OCI-LY3 (cell line): ENCODE results near the gene ATP2C2.

Source experiments
- EZH2phosphoT487 ChIP-seq: fragments of 200-600 bp; shearing (Covaris generic); IDR thresholded peaks from 2 replicates; pipeline ENCODE4 v1.6.1; 2018; ENCODE audit warnings: antibody characterized with exemption, mixed run types, low read depth
- TF ChIP-seq, protein P1 (sequence below): fragments of 200-600, 300-600 bp; sonication (generic); IDR thresholded peaks from 2 replicates; pipeline ENCODE4 v1.5.1; 2014; ENCODE audit warnings: antibody characterized with exemption, low read length, low read depth

DNA sequence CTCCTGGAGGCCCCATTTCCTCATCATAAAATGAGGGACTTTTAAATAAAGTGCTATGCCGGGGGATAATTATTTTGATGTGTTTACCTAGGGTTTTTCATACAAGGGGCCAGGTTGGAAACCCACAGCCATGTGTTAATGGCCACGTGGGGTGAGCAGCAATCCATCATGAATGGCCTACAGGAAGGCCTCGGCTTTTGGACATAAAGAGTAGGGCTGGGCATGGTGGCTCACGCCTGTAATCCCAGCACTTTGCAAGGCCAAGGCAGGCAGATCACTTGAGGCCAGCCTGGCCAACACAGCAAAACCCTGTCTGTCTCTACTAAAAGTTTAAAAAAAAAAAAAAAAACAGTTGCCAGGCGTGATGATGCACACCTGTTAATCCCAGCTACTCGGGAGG, 95.8 kb downstream of the ATP2C2 start:
- TF ChIP-seq, protein P1, sequence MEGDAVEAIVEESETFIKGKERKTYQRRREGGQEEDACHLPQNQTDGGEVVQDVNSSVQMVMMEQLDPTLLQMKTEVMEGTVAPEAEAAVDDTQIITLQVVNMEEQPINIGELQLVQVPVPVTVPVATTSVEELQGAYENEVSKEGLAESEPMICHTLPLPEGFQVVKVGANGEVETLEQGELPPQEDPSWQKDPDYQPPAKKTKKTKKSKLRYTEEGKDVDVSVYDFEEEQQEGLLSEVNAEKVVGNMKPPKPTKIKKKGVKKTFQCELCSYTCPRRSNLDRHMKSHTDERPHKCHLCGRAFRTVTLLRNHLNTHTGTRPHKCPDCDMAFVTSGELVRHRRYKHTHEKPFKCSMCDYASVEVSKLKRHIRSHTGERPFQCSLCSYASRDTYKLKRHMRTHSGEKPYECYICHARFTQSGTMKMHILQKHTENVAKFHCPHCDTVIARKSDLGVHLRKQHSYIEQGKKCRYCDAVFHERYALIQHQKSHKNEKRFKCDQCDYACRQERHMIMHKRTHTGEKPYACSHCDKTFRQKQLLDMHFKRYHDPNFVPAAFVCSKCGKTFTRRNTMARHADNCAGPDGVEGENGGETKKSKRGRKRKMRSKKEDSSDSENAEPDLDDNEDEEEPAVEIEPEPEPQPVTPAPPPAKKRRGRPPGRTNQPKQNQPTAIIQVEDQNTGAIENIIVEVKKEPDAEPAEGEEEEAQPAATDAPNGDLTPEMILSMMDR: no peak
- no peak for TF ChIP-seq EZH2phosphoT487
